ENCODE results near the gene UQCRH. TPM values are rescaled to one million over a fixed set of nuclear protein-coding genes. Genes with fewer than 3 reads are reported as not detected.
"Not testable (repeated sequence)": the region's sequence is repeated elsewhere in the genome, so short reads cannot be mapped to it uniquely, and the experiment has no call there.

Gene UQCRH
- total RNA-seq, 6 donors from 2014 or later = 59.7 to 193 (median 126) TPM

- Histone ChIP-seq H3K27me3 (no peaks in the 10 kb centered on the region), H3K27ac (no peak overlapping the region), H3K36me3 (peaks cover 18 to 54% (median 45%) of the 10 kb centered on the region in 4 donors), H3K4me1 (peaks cover 6 to 23% (median 9%) of the 10 kb centered on the region in 4 donors), H3K4me3 (no peak overlapping the region), H3K9me3 (no peaks in the 10 kb centered on the region)
- DNase-seq (no peak), ATAC-seq (ENCODE audit: low FRiP score in 2 of 2) (no peak)
- 86 to 90% methylated on average over 16 of the region's 16 CpGs for WGBS, 2 donors
- TF ChIP-seq EP300 (IDR thresholded peaks at IDR 0.05) = no peak
- no peak for TF ChIP-seq POLR2AphosphoS5 (IDR thresholded peaks at IDR 0.05)
- TF ChIP-seq CTCF (IDR thresholded peaks at IDR 0.05) = no peak
- TF ChIP-seq POLR2A (IDR thresholded peaks at IDR 0.05) = no peak
These were observed 6.1 kb downstream of the UQCRH start for GRCh38 chr1:46309401-46310159.

GRCh38 chr1:46310321-46310720, 6.8 kb downstream of the UQCRH start:
- WGBS, 2 donors = 100% methylated on average over 4 of the region's 4 CpGs
- Histone ChIP-seq H3K27ac (no peak overlapping the region), H3K4me1 (peaks cover under 1 to 15% (median 3%) of the 10 kb centered on the region in 4 donors), H3K36me3 (peaks cover 22 to 60% (median 49%) of the 10 kb centered on the region in 4 donors), H3K27me3 (no peaks in the 10 kb centered on the region), H3K9me3 (no peaks in the 10 kb centered on the region), H3K4me3 (no peak overlapping the region)
- no peak for ATAC-seq (ENCODE audit: low FRiP score in 2 of 2)
- DNase-seq = no peak
- no peak for TF ChIP-seq CTCF (IDR thresholded peaks at IDR 0.05)
- TF ChIP-seq POLR2AphosphoS5 (IDR thresholded peaks at IDR 0.05) = no peak
- TF ChIP-seq EP300 (IDR thresholded peaks at IDR 0.05) = no peak
- no peak for TF ChIP-seq POLR2A (IDR thresholded peaks at IDR 0.05)

- ATAC-seq (ENCODE audit: low FRiP score in 2 of 2) (no peak), DNase-seq (no peak)
- H3K9me3 ChIP-seq = no peaks in the 10 kb centered on the region
- H3K27ac ChIP-seq = no peak overlapping the region
- H3K36me3 ChIP-seq = peaks cover 16 to 68% (median 56%) of the 10 kb centered on the region in 4 donors
- no peaks in the 10 kb centered on the region for H3K4me1 ChIP-seq
- TF ChIP-seq POLR2A (IDR thresholded peaks at IDR 0.05) (no peak), EP300 (IDR thresholded peaks at IDR 0.05) (no peak), POLR2AphosphoS5 (IDR thresholded peaks at IDR 0.05) (no peak), CTCF (IDR thresholded peaks at IDR 0.05) (no peak)
- 90 to 93% methylated on average over 3 of the region's 3 CpGs for WGBS, 2 donors
- H3K27me3 ChIP-seq = no peaks in the 10 kb centered on the region
- no peak overlapping the region for H3K4me3 ChIP-seq
These were observed 12.3 kb downstream of the UQCRH start for GRCh38 chr1:46315669-46316403.

- no peak for DNase-seq
- no peak overlapping the region for H3K27ac ChIP-seq
- H3K9me3 ChIP-seq = no peaks in the 10 kb centered on the region
- H3K27me3 ChIP-seq = no peaks in the 10 kb centered on the region
- 79 to 100% methylated on average over 1 of the region's 1 CpG for WGBS, 2 donors
- H3K4me3 ChIP-seq = no peak overlapping the region
- no peak for ATAC-seq (ENCODE audit: low FRiP score in 2 of 2)
- peaks cover 14 to 53% (median 41%) of the 10 kb centered on the region in 4 donors for H3K36me3 ChIP-seq
- no peaks in the 10 kb centered on the region for H3K4me1 ChIP-seq
- TF ChIP-seq POLR2A (IDR thresholded peaks at IDR 0.05) (no peak), EP300 (IDR thresholded peaks at IDR 0.05) (no peak), CTCF (IDR thresholded peaks at IDR 0.05) (no peak), POLR2AphosphoS5 (IDR thresholded peaks at IDR 0.05) (no peak)
These were observed 13.8 kb downstream of the UQCRH start for GRCh38 chr1:46317323-46317722.

- DNase-seq = not testable (repeated sequence)
These were observed 15.8 kb downstream of the UQCRH start for GRCh38 chr1:46319301-46319700.

GRCh38 chr1:46319960-46320914, 16.7 kb downstream of the UQCRH start:
- 71 to 72% methylated on average over 13 of the region's 13 CpGs for WGBS, 2 donors
- H3K9me3 ChIP-seq; H3K27me3 ChIP-seq; H3K4me1 ChIP-seq; H3K4me3 ChIP-seq; H3K27ac ChIP-seq; ATAC-seq (ENCODE audit: low FRiP score in 2 of 2): not testable (repeated sequence)
- H3K36me3 ChIP-seq = peaks cover 2 to 25% (median 19%) of the 10 kb centered on the region in 4 donors
- DNase-seq = peak in 1 of 2 donors; percentile 29

More at GRCh38 chr1:46319301-46319700, 15.8 kb downstream of the UQCRH start:
- WGBS, 2 donors = 93 to 94% methylated on average over 6 of the region's 6 CpGs
- H3K27me3 ChIP-seq; H3K4me1 ChIP-seq; ATAC-seq (ENCODE audit: low FRiP score in 2 of 2); H3K9me3 ChIP-seq; H3K4me3 ChIP-seq; H3K27ac ChIP-seq: not testable (repeated sequence)
- H3K36me3 ChIP-seq = peaks cover 6 to 34% (median 25%) of the 10 kb centered on the region in 4 donors

- not testable (repeated sequence) for H3K27ac ChIP-seq; H3K9me3 ChIP-seq; H3K27me3 ChIP-seq; H3K4me1 ChIP-seq; H3K4me3 ChIP-seq; H3K36me3 ChIP-seq; ATAC-seq (ENCODE audit: low FRiP score in 2 of 2); DNase-seq
- WGBS, 2 donors = 90 to 94% methylated on average over 6 of the region's 6 CpGs
These were observed 18.7 kb downstream of the UQCRH start for GRCh38 chr1:46322191-46322590.
